ENCODE measurements around the gene TEPSIN.

DNA sequence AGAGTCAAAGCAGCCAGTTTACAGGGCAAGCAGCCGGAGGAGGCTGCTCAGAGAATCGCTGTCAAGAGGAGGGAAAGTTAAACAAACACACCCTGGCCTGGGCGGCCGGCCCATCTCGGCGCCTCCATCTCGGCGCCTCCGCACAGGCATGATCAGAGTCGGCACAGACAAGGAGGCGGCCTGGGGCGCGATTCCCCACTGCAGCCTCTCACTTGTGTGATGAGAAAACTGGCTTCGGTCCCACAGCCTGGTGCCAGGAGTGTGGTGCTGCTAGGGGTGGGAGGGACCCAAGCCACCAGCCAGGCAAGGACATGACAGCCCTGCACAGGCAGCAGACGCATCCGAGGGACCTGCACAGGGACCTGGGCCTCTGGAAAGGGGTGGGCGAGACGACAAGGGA is 38.6 kb upstream of the TEPSIN start:
- TF ChIP-seq, protein P1, sequence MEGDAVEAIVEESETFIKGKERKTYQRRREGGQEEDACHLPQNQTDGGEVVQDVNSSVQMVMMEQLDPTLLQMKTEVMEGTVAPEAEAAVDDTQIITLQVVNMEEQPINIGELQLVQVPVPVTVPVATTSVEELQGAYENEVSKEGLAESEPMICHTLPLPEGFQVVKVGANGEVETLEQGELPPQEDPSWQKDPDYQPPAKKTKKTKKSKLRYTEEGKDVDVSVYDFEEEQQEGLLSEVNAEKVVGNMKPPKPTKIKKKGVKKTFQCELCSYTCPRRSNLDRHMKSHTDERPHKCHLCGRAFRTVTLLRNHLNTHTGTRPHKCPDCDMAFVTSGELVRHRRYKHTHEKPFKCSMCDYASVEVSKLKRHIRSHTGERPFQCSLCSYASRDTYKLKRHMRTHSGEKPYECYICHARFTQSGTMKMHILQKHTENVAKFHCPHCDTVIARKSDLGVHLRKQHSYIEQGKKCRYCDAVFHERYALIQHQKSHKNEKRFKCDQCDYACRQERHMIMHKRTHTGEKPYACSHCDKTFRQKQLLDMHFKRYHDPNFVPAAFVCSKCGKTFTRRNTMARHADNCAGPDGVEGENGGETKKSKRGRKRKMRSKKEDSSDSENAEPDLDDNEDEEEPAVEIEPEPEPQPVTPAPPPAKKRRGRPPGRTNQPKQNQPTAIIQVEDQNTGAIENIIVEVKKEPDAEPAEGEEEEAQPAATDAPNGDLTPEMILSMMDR (conservative IDR thresholded peaks at IDR 0.05), result no peak
- no peak for TF ChIP-seq ZFX (IDR thresholded peaks at IDR 0.05)

Data from C4-2B (cell line).